Esophagus squamous epithelium (tissue), 5 donors: ENCODE measurements around the gene TMA7. TPM values are rescaled to one million over a fixed set of nuclear protein-coding genes. Genes with fewer than 3 reads are reported as not detected.
A peak's percentile ranks its signal among the peaks of the same experiment; 100 is the strongest.
"Not testable (repeated sequence)": the region's sequence is repeated elsewhere in the genome, so short reads cannot be mapped to it uniquely, and the experiment has no call there.

Source experiments
- DNase-seq: peaks from one replicate; lab custom pipeline; 2025; lab: John Stamatoyannopoulos, UW
- H3K27ac ChIP-seq, 4 donors: fragments of 200-600 bp; sonication (generic); one replicate each; pipeline ENCODE4 v1.5.1; 2016 to 2019; ENCODE audit warnings: mild to moderate bottlenecking in 1 of 4
- H3K27me3 ChIP-seq, 4 donors: fragments of 200-600 bp; sonication (generic); 1 replicate in 3 of 4; 2 replicates in 1 of 4; pipeline versions ENCODE4 v1.5.1 to v1.6.0; 2017 to 2021; ENCODE audit warnings: antibody characterized with exemption in 1 of 4
- H3K36me3 ChIP-seq, 3 donors: fragments of 200-600 bp; sonication (generic); one replicate each; pipeline ENCODE4 v1.5.1; 2016 to 2019
- H3K4me1 ChIP-seq, 3 donors: fragments of 200-600 bp; sonication (generic); one replicate each; pipeline ENCODE4 v1.5.1; 2017 to 2019
- H3K4me3 ChIP-seq, 4 donors: fragments of 200-600 bp; sonication (generic); 1 replicate in 3 of 4; 2 replicates in 1 of 4; pipeline ENCODE4 v1.5.1; 2016 to 2019; ENCODE audit warnings: mild to moderate bottlenecking in 2 of 4, moderate library complexity in 1 of 4
- H3K9me3 ChIP-seq, 3 donors: fragments of 200-600 bp; sonication (generic); one replicate each; pipeline ENCODE4 v1.5.1; 2016 to 2019
- POLR2A ChIP-seq, 4 donors: fragments of 450-650 bp; IDR thresholded peaks; one replicate each; pipeline ENCODE4 v1.6.1; 2017; ENCODE audit warnings: antibody characterized with exemption in 4 of 4, mild to moderate bottlenecking in 4 of 4, moderate library complexity in 3 of 4
- WGBS, 2 donors: methylation state at CpG; one replicate each; pipeline ENCODE4 v1.1.5; 2018; 5-methylcytosine and 5-hydroxymethylcytosine counted together
- intact Hi-C: fragments of 100-400 bp; cut with DNase I; formaldehyde crosslinking; loops from one replicate; pipeline ENCODE4 v1.15.0; 2022
- total RNA-seq, 4 donors: library from RNA; depleted of rRNA; stranded (reverse); fragments of >200 nt; gene quantifications; one replicate each; pipeline ENCODE4 v1.1.0, GENCODE V29; 2016
- TF ChIP-seq, protein P1 (sequence below), 6 experiments: fragments of 450-650 bp in 4 of 6; fragments of 200-600 bp in 2 of 6; sonication (generic) in 2 of 6; IDR thresholded peaks; one replicate each; pipeline ENCODE4 v1.5.1; 2016 to 2019; ENCODE audit warnings: antibody characterized with exemption in 6 of 6, mild to moderate bottlenecking in 4 of 6, moderate library complexity in 4 of 6
- donor health status: DM: yes; HTN: yes; CAD: no.

TMA7 gene
- total RNA-seq, 4 donors from 2014 or later: 293 to 431 (median 357) TPM

DNA sequence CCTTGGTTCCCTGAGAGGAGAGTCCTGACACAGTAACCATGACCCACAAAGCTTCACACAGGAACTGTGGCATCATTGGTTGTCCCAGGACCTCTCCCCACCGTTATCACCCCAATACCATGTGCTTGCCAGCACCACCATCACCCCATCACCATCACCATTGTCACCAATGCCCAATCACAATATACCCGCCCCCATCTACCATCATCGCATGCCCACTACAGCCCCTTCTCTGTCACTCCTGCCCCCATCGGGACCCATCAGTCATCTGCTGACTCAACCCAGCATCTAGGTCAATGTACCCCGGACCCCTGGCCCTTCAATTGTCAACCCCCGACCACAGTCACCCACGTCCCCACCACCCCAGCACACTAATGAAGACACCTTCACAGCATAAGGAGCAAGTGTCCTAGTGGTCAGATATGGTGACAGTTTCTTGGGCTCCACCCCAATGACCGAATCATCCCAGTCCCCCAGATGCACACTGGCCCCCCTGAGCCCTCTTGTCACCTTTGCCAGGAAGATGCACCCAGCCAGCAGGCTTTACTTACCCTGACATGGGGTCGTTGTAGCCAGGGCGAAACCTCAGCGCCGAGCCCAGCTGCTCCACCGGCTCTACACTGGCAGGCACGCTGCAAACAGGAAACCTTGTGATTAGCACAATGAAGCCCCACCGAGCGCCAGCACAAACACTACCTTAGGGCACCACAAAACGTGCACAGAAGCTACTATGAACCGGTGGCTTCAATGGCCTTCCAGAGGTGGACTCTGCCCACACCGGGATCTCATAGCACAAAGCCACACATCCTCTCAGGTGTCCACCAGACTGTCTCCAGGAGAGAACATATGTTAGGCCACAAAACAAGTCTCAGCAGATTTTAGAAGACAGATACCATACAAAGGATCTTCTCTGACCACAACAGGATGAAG, 38.8 kb downstream of the TMA7 start:
- Histone ChIP-seq H3K36me3 (peaks cover 0 to 63% (median 8%) of the 10 kb centered on the region in 3 donors), H3K27ac (peak overlapping the region in 3 of 4 donors; percentile 7 to 68 (median 49)), H3K9me3 (no peaks in the 10 kb centered on the region), H3K4me1 (peaks cover 0 to 33% (median 8%) of the 10 kb centered on the region in 3 donors), H3K27me3 (no peaks in the 10 kb centered on the region), H3K4me3 (peak overlapping the region in 2 of 4 donors; percentile 15 to 19)
- intact Hi-C loops: no loop called here
- 68 to 80% methylated on average over 15 to 16 of the region's 19 CpGs for WGBS, 2 donors
- TF ChIP-seq, protein P1, sequence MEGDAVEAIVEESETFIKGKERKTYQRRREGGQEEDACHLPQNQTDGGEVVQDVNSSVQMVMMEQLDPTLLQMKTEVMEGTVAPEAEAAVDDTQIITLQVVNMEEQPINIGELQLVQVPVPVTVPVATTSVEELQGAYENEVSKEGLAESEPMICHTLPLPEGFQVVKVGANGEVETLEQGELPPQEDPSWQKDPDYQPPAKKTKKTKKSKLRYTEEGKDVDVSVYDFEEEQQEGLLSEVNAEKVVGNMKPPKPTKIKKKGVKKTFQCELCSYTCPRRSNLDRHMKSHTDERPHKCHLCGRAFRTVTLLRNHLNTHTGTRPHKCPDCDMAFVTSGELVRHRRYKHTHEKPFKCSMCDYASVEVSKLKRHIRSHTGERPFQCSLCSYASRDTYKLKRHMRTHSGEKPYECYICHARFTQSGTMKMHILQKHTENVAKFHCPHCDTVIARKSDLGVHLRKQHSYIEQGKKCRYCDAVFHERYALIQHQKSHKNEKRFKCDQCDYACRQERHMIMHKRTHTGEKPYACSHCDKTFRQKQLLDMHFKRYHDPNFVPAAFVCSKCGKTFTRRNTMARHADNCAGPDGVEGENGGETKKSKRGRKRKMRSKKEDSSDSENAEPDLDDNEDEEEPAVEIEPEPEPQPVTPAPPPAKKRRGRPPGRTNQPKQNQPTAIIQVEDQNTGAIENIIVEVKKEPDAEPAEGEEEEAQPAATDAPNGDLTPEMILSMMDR (IDR thresholded peaks at IDR 0.05): no peak
- no peak for TF ChIP-seq POLR2A (IDR thresholded peaks at IDR 0.05)
- no peak for DNase-seq

DNA sequence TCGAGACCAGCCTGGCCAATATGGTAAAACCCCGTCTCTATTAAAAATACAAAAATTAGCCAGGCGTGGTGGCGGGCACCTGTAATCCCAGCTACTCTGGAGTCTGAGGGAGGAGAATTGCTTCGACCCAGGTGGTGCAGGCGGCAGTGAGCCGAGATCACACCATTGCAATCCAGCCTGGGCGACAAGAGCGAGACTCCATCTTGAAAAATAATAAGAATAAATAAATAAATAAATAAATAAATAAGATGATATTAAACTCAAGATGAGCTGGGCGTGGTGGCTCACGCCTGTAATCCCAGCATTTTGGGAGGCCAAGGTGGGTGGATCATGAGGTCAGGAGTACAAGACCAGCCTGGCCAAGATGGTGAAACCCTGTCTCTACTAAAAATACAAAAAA, 40.8 kb downstream of the TMA7 start:
- peaks cover 0 to 67% (median 8%) of the 10 kb centered on the region in 3 donors for H3K36me3 ChIP-seq
- peaks cover 0 to 20% (median 2%) of the 10 kb centered on the region in 3 donors for H3K4me1 ChIP-seq
- WGBS, 2 donors: 92 to 93% methylated on average over 9 to 11 of the region's 11 CpGs
- intact Hi-C loops, H3K27me3 ChIP-seq, H3K4me3 ChIP-seq, H3K27ac ChIP-seq, DNase-seq, H3K9me3 ChIP-seq: not testable (repeated sequence)

DNA sequence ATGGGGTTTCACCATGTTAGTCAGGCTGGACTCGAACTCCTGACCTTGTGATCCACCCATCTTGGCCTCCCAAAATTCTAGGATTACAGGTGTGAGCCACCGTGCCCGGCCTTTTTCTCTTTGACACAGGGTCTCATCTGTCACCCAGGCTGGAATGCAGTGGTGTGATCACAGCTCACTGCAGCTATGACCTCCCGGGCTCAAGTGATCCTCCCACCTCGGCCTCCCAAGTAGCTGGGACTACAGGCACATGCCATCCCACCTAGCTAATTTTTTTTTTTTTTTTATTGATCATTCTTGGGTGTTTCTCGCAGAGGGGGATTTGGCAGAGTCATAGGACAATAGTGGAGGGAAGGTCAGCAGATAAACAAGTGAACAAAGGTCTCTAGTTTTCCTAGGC, 42.8 kb downstream of the TMA7 start:
- H3K4me3 ChIP-seq, H3K4me1 ChIP-seq, H3K27me3 ChIP-seq, H3K9me3 ChIP-seq, H3K27ac ChIP-seq, DNase-seq, intact Hi-C loops: not testable (repeated sequence)
- 92 to 94% methylated on average over 4 to 5 of the region's 6 CpGs for WGBS, 2 donors
- peaks cover 0 to 47% (median 5%) of the 10 kb centered on the region in 3 donors for H3K36me3 ChIP-seq

DNA sequence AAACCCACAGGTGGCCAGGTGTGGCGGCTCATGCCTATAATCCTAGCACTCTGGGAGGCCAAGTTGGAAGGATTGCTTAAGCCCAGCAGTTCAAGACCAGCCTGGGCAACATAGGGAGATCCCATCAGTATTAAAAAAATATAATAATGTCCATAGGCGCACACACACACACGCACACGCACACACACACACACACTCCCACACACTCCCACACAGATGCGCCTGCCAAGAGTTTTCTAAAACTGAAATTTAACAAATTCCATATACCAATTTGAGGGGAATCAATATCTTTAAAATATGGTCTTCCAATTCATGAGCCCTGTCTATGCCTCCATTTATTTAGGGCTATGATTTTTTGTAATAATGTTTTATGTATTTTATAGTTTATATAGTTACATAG, 46.9 kb downstream of the TMA7 start:
- Histone ChIP-seq H3K27ac (no peak overlapping the region), H3K36me3 (peaks cover 0 to 18% (median 3%) of the 10 kb centered on the region in 3 donors), H3K4me1 (peaks cover 0 to 25% (median 4%) of the 10 kb centered on the region in 3 donors), H3K9me3 (no peaks in the 10 kb centered on the region), H3K27me3 (no peaks in the 10 kb centered on the region), H3K4me3 (no peak overlapping the region)
- intact Hi-C loops: no loop called here
- no peak for DNase-seq
- no peak for TF ChIP-seq POLR2A (IDR thresholded peaks at IDR 0.05)
- TF ChIP-seq, protein P1 (IDR thresholded peaks at IDR 0.05): no peak
- 90 to 93% methylated on average over 5 of the region's 5 CpGs for WGBS, 2 donors

DNA sequence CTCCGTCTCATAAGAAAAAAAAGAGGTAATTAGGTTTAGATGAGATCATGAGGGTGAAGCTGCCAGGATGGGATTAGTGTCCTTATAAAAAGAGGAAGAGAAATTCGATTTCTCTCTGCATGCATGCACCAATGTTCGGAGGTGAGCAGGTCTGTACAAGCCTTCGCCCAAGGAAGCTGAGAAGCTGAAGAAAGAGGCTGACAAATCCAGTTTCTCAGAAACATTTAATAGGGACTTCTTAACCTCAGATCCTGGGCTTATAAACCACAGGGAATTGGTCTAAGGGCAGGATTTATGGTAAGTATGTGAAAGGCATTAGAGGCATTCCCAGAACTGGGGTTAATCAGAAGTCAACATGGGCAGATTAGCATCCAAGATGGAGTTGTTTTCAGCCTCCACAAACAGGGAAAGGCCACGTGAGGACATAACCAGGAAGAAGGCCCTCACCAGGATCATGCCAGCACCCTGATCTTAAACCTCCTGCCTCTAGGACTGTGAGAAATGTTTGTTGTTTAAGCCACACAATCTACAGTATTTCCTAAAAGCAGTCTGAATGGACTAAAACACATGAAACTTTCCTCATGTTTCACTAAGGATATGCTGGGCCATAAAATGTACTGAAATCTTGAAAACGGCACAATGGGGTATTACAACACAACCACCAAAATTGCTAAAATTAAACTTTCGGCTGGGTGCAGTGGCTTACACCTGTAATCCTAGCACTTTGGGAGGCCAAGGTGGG, 52.6 kb downstream of the TMA7 start:
- Histone ChIP-seq H3K9me3 (no peaks in the 10 kb centered on the region), H3K36me3 (peaks cover 0 to 46% (median 20%) of the 10 kb centered on the region in 3 donors), H3K27ac (peak overlapping the region; percentile 64 to 88 (median 83)), H3K27me3 (no peaks in the 10 kb centered on the region), H3K4me3 (peak overlapping the region in 1 of 4 donors; percentile 8), H3K4me1 (peaks cover 11 to 46% (median 17%) of the 10 kb centered on the region in 3 donors)
- 33 to 37% methylated on average over 7 of the region's 7 CpGs for WGBS, 2 donors
- TF ChIP-seq, protein P1 (IDR thresholded peaks at IDR 0.05): peak in 1 of 6 experiments; percentile 15
- no peak for TF ChIP-seq POLR2A (IDR thresholded peaks at IDR 0.05)
- DNase-seq: no peak
- intact Hi-C loops: no loop called here
